Measurements from ENCODE around the gene LANCL3.

The LANCL3 gene

GRCh38 chrX:37651921-37652452, 80.5 kb downstream of the LANCL3 start:
- H3K36me3 Mint-ChIP-seq = no peaks in the 10 kb centered on the region
- no peak overlapping the region for H3K4me3 Mint-ChIP-seq

GRCh38 chrX:37652589-37653231, 81.2 kb downstream of the LANCL3 start:
- no peak overlapping the region for H3K4me3 Mint-ChIP-seq
- H3K9me3 Mint-ChIP-seq (ENCODE audit: low read depth) = no peaks in the 10 kb centered on the region
- no peaks in the 10 kb centered on the region for H3K36me3 Mint-ChIP-seq
- H3K4me1 Mint-ChIP-seq (ENCODE audit: low read depth) = no peaks in the 10 kb centered on the region
- H3K27ac Mint-ChIP-seq = no peak overlapping the region
- H3K27me3 Mint-ChIP-seq = no peaks in the 10 kb centered on the region

More at GRCh38 chrX:37651921-37652452, 80.5 kb downstream of the LANCL3 start:
- Mint-ChIP-seq H3K9me3 (ENCODE audit: low read depth) (no peaks in the 10 kb centered on the region), H3K27me3 (no peaks in the 10 kb centered on the region), H3K4me1 (ENCODE audit: low read depth) (no peaks in the 10 kb centered on the region), H3K27ac (no peak overlapping the region)

GRCh38 chrX:37653397-37654085, 82.1 kb downstream of the LANCL3 start:
- no peaks in the 10 kb centered on the region for H3K27me3 Mint-ChIP-seq

GRCh38 chrX:37658343-37659030, 87.0 kb downstream of the LANCL3 start:
- H3K36me3 Mint-ChIP-seq = no peaks in the 10 kb centered on the region
- no peak overlapping the region for H3K4me3 Mint-ChIP-seq
- no peaks in the 10 kb centered on the region for H3K4me1 Mint-ChIP-seq (ENCODE audit: low read depth)
- H3K27me3 Mint-ChIP-seq = no peaks in the 10 kb centered on the region
- no peak overlapping the region for H3K27ac Mint-ChIP-seq
- H3K9me3 Mint-ChIP-seq (ENCODE audit: low read depth) = no peaks in the 10 kb centered on the region

More at GRCh38 chrX:37653397-37654085, 82.1 kb downstream of the LANCL3 start:
- Mint-ChIP-seq H3K4me1 (ENCODE audit: low read depth) (no peaks in the 10 kb centered on the region), H3K9me3 (ENCODE audit: low read depth) (no peaks in the 10 kb centered on the region), H3K36me3 (no peaks in the 10 kb centered on the region), H3K27ac (no peak overlapping the region), H3K4me3 (no peak overlapping the region)

GRCh38 chrX:37659047-37659446, 87.6 kb downstream of the LANCL3 start:
- no peak overlapping the region for H3K27ac Mint-ChIP-seq
- no peaks in the 10 kb centered on the region for H3K9me3 Mint-ChIP-seq (ENCODE audit: low read depth)
- H3K4me1 Mint-ChIP-seq (ENCODE audit: low read depth) = no peaks in the 10 kb centered on the region
- no peaks in the 10 kb centered on the region for H3K27me3 Mint-ChIP-seq
- no peak overlapping the region for H3K4me3 Mint-ChIP-seq
- no peaks in the 10 kb centered on the region for H3K36me3 Mint-ChIP-seq

- no peaks in the 10 kb centered on the region for H3K36me3 Mint-ChIP-seq
- H3K4me1 Mint-ChIP-seq (ENCODE audit: low read depth) = no peaks in the 10 kb centered on the region
- H3K4me3 Mint-ChIP-seq = no peak overlapping the region
- H3K27ac Mint-ChIP-seq = no peak overlapping the region
- H3K9me3 Mint-ChIP-seq (ENCODE audit: low read depth) = no peaks in the 10 kb centered on the region
- H3K27me3 Mint-ChIP-seq = no peaks in the 10 kb centered on the region
Measured at GRCh38 chrX:37662181-37662580, 90.7 kb downstream of the LANCL3 start.

- Mint-ChIP-seq H3K4me1 (ENCODE audit: low read depth) (no peaks in the 10 kb centered on the region), H3K36me3 (no peaks in the 10 kb centered on the region), H3K4me3 (no peak overlapping the region), H3K9me3 (ENCODE audit: low read depth) (no peaks in the 10 kb centered on the region), H3K27ac (no peak overlapping the region), H3K27me3 (no peaks in the 10 kb centered on the region)
Measured at GRCh38 chrX:37666516-37666915, 95.1 kb downstream of the LANCL3 start.

GRCh38 chrX:37667141-37667540, 95.7 kb downstream of the LANCL3 start:
- Mint-ChIP-seq H3K36me3 (no peaks in the 10 kb centered on the region), H3K4me1 (ENCODE audit: low read depth) (no peaks in the 10 kb centered on the region)

GRCh38 chrX:37672563-37672962, 101.1 kb downstream of the LANCL3 start:
- H3K36me3 Mint-ChIP-seq = no peaks in the 10 kb centered on the region
- H3K27me3 Mint-ChIP-seq = no peaks in the 10 kb centered on the region
- no peak overlapping the region for H3K4me3 Mint-ChIP-seq
- H3K27ac Mint-ChIP-seq = no peak overlapping the region
- H3K9me3 Mint-ChIP-seq (ENCODE audit: low read depth) = no peaks in the 10 kb centered on the region
- no peaks in the 10 kb centered on the region for H3K4me1 Mint-ChIP-seq (ENCODE audit: low read depth)

More at GRCh38 chrX:37667141-37667540, 95.7 kb downstream of the LANCL3 start:
- H3K9me3 Mint-ChIP-seq (ENCODE audit: low read depth) = no peaks in the 10 kb centered on the region
- H3K27ac Mint-ChIP-seq = no peak overlapping the region
- H3K27me3 Mint-ChIP-seq = no peaks in the 10 kb centered on the region
- no peak overlapping the region for H3K4me3 Mint-ChIP-seq

- H3K27me3 Mint-ChIP-seq = peaks cover 1% of the 10 kb centered on the region
- H3K9me3 Mint-ChIP-seq (ENCODE audit: low read depth) = no peaks in the 10 kb centered on the region
- H3K4me1 Mint-ChIP-seq (ENCODE audit: low read depth) = no peaks in the 10 kb centered on the region
- no peaks in the 10 kb centered on the region for H3K36me3 Mint-ChIP-seq
- H3K4me3 Mint-ChIP-seq = no peak overlapping the region
- H3K27ac Mint-ChIP-seq = no peak overlapping the region
Measured at GRCh38 chrX:37676811-37677210, 105.3 kb downstream of the LANCL3 start.

- Mint-ChIP-seq H3K36me3 (no peaks in the 10 kb centered on the region), H3K4me1 (ENCODE audit: low read depth) (no peaks in the 10 kb centered on the region), H3K4me3 (no peak overlapping the region), H3K9me3 (ENCODE audit: low read depth) (no peaks in the 10 kb centered on the region), H3K27me3 (peaks cover 1% of the 10 kb centered on the region), H3K27ac (no peak overlapping the region)
Measured at GRCh38 chrX:37677243-37677642, 105.8 kb downstream of the LANCL3 start.

GRCh38 chrX:37677765-37678164, 106.3 kb downstream of the LANCL3 start:
- H3K4me1 Mint-ChIP-seq (ENCODE audit: low read depth) = no peaks in the 10 kb centered on the region
- H3K9me3 Mint-ChIP-seq (ENCODE audit: low read depth) = no peaks in the 10 kb centered on the region
- H3K36me3 Mint-ChIP-seq = no peaks in the 10 kb centered on the region
- no peak overlapping the region for H3K4me3 Mint-ChIP-seq
- no peak overlapping the region for H3K27ac Mint-ChIP-seq
- peaks cover 1% of the 10 kb centered on the region for H3K27me3 Mint-ChIP-seq

- Mint-ChIP-seq H3K9me3 (ENCODE audit: low read depth) (no peaks in the 10 kb centered on the region), H3K27me3 (peaks cover 1% of the 10 kb centered on the region), H3K36me3 (no peaks in the 10 kb centered on the region), H3K4me1 (ENCODE audit: low read depth) (no peaks in the 10 kb centered on the region), H3K27ac (no peak overlapping the region), H3K4me3 (no peak overlapping the region)
Measured at GRCh38 chrX:37678574-37678973, 107.1 kb downstream of the LANCL3 start.

GRCh38 chrX:37679230-37679629, 107.8 kb downstream of the LANCL3 start:
- Mint-ChIP-seq H3K27ac (no peak overlapping the region), H3K4me3 (no peak overlapping the region), H3K36me3 (no peaks in the 10 kb centered on the region), H3K4me1 (ENCODE audit: low read depth) (no peaks in the 10 kb centered on the region), H3K9me3 (ENCODE audit: low read depth) (no peaks in the 10 kb centered on the region), H3K27me3 (peaks cover 1% of the 10 kb centered on the region)

GRCh38 chrX:37679888-37680287, 108.4 kb downstream of the LANCL3 start:
- no peak overlapping the region for H3K27ac Mint-ChIP-seq
- no peaks in the 10 kb centered on the region for H3K9me3 Mint-ChIP-seq (ENCODE audit: low read depth)
- H3K4me3 Mint-ChIP-seq = no peak overlapping the region
- H3K27me3 Mint-ChIP-seq = peaks cover 1% of the 10 kb centered on the region
- H3K4me1 Mint-ChIP-seq (ENCODE audit: low read depth) = no peaks in the 10 kb centered on the region
- no peaks in the 10 kb centered on the region for H3K36me3 Mint-ChIP-seq

All from activated naive CD8-positive, alpha-beta T cell (primary cell).